OCI-LY7 (cell line): ENCODE measurements around the gene KCNK15. TPM values are rescaled to one million over a fixed set of nuclear protein-coding genes. Genes with fewer than 3 reads are reported as not detected.

ENCODE experiments used
- BruUV-seq: library from RNA; stranded (reverse); fragments of 400-500 nt; replicated peaks from 2 replicates; lab custom pipeline; 2021; lab: Mats Ljungman, UMichigan
- CTCF ChIA-PET: fragments of 300-600 bp; sonication (Branson Sonifier 250); formaldehyde crosslinking; loops from one replicate; lab custom pipeline; 2022; ENCODE audit warnings: antibody characterized with exemption; ENCODE audit not compliant: unreplicated experiment; lab: Charles Lee
- POLR2A ChIA-PET: fragments of 300-600 bp; sonication (Branson Sonifier 250); formaldehyde crosslinking; loops from one replicate; lab custom pipeline; 2022; ENCODE audit warnings: antibody characterized with exemption; lab: Charles Lee
- DNase-seq: peaks from one replicate; pipeline ENCODE4 v3.0.0-alpha.2; 2015; ENCODE audit warnings: low spot score
- H2AFZ ChIP-seq: fragments of 200-600 bp; sonication (generic), shearing (Covaris generic); 2 replicates; pipeline ENCODE4 v1.6.1; 2014; ENCODE audit warnings: mild to moderate bottlenecking, antibody characterized with exemption, low read length, moderate library complexity
- H3K27ac ChIP-seq: fragments of 200-600 bp; sonication (generic); 2 replicates; pipeline ENCODE4 v1.5.1; 2014; ENCODE audit warnings: mixed run types, low read depth, mild to moderate bottlenecking, moderate library complexity, low read length, inconsistent platforms; ENCODE audit not compliant: poor library complexity, severe bottlenecking
- H3K36me3 ChIP-seq: fragments of 200-600 bp; sonication (generic); 2 replicates; pipeline ENCODE4 v1.6.1; 2014; ENCODE audit warnings: mild to moderate bottlenecking, antibody characterized with exemption, low read length, moderate library complexity, mixed read lengths; ENCODE audit not compliant: insufficient read depth
- H3K4me1 ChIP-seq: fragments of 200-600 bp; sonication (generic); 2 replicates; pipeline ENCODE4 v1.5.1; 2014; ENCODE audit warnings: mild to moderate bottlenecking, low read length; ENCODE audit not compliant: insufficient read depth, poor library complexity, severe bottlenecking
- H3K4me2 ChIP-seq: fragments of 200-600 bp; sonication (generic); 2 replicates; pipeline ENCODE4 v1.6.1; 2014; ENCODE audit warnings: mild to moderate bottlenecking, low read length
- H3K4me3 ChIP-seq: fragments of 200-600 bp; sonication (generic); 2 replicates; pipeline ENCODE4 v1.5.1; 2014; ENCODE audit warnings: mild to moderate bottlenecking, low read depth, low read length; ENCODE audit not compliant: poor library complexity, severe bottlenecking
- H3K79me2 ChIP-seq: fragments of 200-600 bp; sonication (generic); 2 replicates; pipeline ENCODE4 v1.6.1; 2016; ENCODE audit warnings: low read depth, mild to moderate bottlenecking, low read length, moderate library complexity, mixed read lengths; ENCODE audit not compliant: insufficient read depth
- H3K9me2 ChIP-seq: fragments of 200-600 bp; sonication (generic); 2 replicates; pipeline ENCODE4 v1.6.1; 2016; ENCODE audit warnings: mild to moderate bottlenecking, low read length, mixed read lengths; ENCODE audit not compliant: insufficient read depth
- H3K9me3 ChIP-seq: fragments of 200-600 bp; sonication (generic); 2 replicates; pipeline ENCODE4 v1.6.1; 2014; ENCODE audit warnings: mild to moderate bottlenecking, mixed run types, low read length, mixed read lengths
- H4K20me1 ChIP-seq: fragments of 200-600 bp; sonication (generic); 2 replicates; pipeline ENCODE4 v1.6.1; 2014; ENCODE audit warnings: mild to moderate bottlenecking, antibody characterized with exemption, low read length, moderate library complexity, mixed read lengths; ENCODE audit not compliant: insufficient read depth
- CTCF ChIP-seq: fragments of 200-600 bp; sonication (generic); conservative IDR thresholded peaks from 2 replicates; pipeline ENCODE4 v1.5.1; 2014; ENCODE audit warnings: mild to moderate bottlenecking, antibody characterized with exemption, low read length, moderate library complexity, mixed read lengths
- EZH2phosphoT487 ChIP-seq: fragments of 200-600 bp; sonication (generic); IDR thresholded peaks from 2 replicates; pipeline ENCODE4 v1.6.1; 2018; ENCODE audit warnings: low read depth, borderline replicate concordance, mild to moderate bottlenecking, mixed run types, antibody characterized with exemption, low read length, moderate library complexity, mixed read lengths
- intact Hi-C: fragments of 100-400 bp; cut with micrococcal nuclease; formaldehyde crosslinking; loops from one replicate; pipeline ENCODE4 v1.10.0; 2022; ENCODE audit not compliant: unreplicated experiment
- total RNA-seq, 2 experiments: library from RNA; depleted of rRNA in 1 of 2; stranded (reverse); fragments of >200 nt in 1 of 2; shearing (Covaris generic) in 1 of 2; gene quantifications; 2 replicates each; pipeline ENCODE4 v1.2.3, GENCODE V29; 2014 to 2022

The KCNK15 gene
- total RNA-seq, 2 experiments from 2014 or later, result not detected

- no peaks in the 10 kb centered on the region for H4K20me1 ChIP-seq
- TF ChIP-seq CTCF (no peak), EZH2phosphoT487 (no peak)
- H3K4me2 ChIP-seq, result no peak overlapping the region
- H3K9me2 ChIP-seq, result no peaks in the 10 kb centered on the region
- H3K79me2 ChIP-seq, result no peaks in the 10 kb centered on the region
- H2AFZ ChIP-seq, result peak overlapping the region; percentile 37; the same call in 1 of the 2 replicates
- no peaks in the 10 kb centered on the region for H3K9me3 ChIP-seq
- no peaks in the 10 kb centered on the region; the same call in 1 of the 2 replicates for H3K36me3 ChIP-seq
- ChIA-PET POLR2A (no interaction called here), CTCF (no interaction called here)
- H3K4me3 ChIP-seq, result no peak overlapping the region
- H3K4me1 ChIP-seq, result peaks cover 11% of the 10 kb centered on the region
- intact Hi-C loops, result no loop called here
- H3K27ac ChIP-seq, result no peak overlapping the region
- no TSS peak for BruUV-seq
- no peak for DNase-seq
Observed at GRCh38 chr20:44698351-44698750, 47.3 kb upstream of the KCNK15 start.

GRCh38 chr20:44700306-44700705, 45.4 kb upstream of the KCNK15 start:
- Histone ChIP-seq H2AFZ (no peak overlapping the region), H3K79me2 (no peaks in the 10 kb centered on the region), H3K9me2 (no peaks in the 10 kb centered on the region), H3K27ac (no peak overlapping the region), H3K36me3 (no peaks in the 10 kb centered on the region), H3K4me3 (no peak overlapping the region), H3K4me2 (no peak overlapping the region), H3K4me1 (peaks cover 8% of the 10 kb centered on the region), H3K9me3 (no peaks in the 10 kb centered on the region), H4K20me1 (no peaks in the 10 kb centered on the region)
- intact Hi-C loops, result no loop called here
- no peak for TF ChIP-seq EZH2phosphoT487
- TF ChIP-seq CTCF, result no peak
- no peak for DNase-seq
- CTCF ChIA-PET, result no interaction called here
- POLR2A ChIA-PET, result interaction anchor here (0.6 kb wide), 1 partner anchor 14 kb away, joined by 4 read pairs; no protein-coding TSS in a partner anchor
- BruUV-seq, result no TSS peak

GRCh38 chr20:44701118-44701857, 44.4 kb upstream of the KCNK15 start:
- no peaks in the 10 kb centered on the region for H3K9me2 ChIP-seq
- no peak overlapping the region for H2AFZ ChIP-seq
- peaks cover 7% of the 10 kb centered on the region for H3K4me1 ChIP-seq
- no peak overlapping the region for H3K4me3 ChIP-seq
- no peaks in the 10 kb centered on the region for H4K20me1 ChIP-seq
- H3K9me3 ChIP-seq, result no peaks in the 10 kb centered on the region
- no peak for TF ChIP-seq EZH2phosphoT487
- TF ChIP-seq CTCF, result no peak
- CTCF ChIA-PET, result no interaction called here
- no TSS peak for BruUV-seq
- POLR2A ChIA-PET, result interaction anchor here (0.5 kb wide), 1 partner anchor 54 kb away, joined by 3 read pairs; no protein-coding TSS in a partner anchor
- no peaks in the 10 kb centered on the region for H3K79me2 ChIP-seq
- no peaks in the 10 kb centered on the region for H3K36me3 ChIP-seq
- no peak for DNase-seq
- no peak overlapping the region for H3K27ac ChIP-seq
- H3K4me2 ChIP-seq, result no peak overlapping the region
- intact Hi-C loops, result no loop called here
